ENCODE results near the gene FXYD5.

DNA sequence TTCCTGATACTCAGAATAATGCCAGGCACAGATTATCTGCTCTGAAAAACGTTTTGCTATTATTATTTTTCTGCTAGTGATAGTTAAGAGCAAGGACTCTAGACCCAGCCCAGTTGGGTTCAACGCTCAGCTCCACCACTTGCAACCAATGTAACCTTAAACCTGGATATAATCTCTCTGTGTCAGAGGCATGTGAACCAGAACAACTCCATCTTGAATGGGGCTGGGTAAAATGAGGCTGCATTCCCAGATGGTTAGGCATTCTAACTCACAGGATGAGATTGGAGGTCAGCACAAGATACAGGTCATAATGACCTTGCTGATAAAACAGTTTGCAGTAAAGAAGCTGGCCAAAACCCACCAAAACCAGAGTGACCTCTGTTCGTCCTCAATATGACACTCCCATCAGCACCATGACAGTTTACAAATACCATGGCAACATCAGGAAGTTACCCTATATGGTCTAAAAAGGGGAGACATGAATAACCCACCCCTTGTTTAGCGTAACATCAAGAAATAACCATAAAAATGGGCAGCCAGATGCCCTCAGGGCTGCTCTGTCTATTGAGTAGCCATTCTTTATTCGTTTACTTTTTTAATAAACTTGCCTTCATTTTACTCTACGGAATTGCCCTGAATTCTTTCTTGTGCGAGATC, 60.4 kb downstream of the FXYD5 start:
- TF ChIP-seq, protein P1, sequence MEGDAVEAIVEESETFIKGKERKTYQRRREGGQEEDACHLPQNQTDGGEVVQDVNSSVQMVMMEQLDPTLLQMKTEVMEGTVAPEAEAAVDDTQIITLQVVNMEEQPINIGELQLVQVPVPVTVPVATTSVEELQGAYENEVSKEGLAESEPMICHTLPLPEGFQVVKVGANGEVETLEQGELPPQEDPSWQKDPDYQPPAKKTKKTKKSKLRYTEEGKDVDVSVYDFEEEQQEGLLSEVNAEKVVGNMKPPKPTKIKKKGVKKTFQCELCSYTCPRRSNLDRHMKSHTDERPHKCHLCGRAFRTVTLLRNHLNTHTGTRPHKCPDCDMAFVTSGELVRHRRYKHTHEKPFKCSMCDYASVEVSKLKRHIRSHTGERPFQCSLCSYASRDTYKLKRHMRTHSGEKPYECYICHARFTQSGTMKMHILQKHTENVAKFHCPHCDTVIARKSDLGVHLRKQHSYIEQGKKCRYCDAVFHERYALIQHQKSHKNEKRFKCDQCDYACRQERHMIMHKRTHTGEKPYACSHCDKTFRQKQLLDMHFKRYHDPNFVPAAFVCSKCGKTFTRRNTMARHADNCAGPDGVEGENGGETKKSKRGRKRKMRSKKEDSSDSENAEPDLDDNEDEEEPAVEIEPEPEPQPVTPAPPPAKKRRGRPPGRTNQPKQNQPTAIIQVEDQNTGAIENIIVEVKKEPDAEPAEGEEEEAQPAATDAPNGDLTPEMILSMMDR (IDR thresholded peaks at IDR 0.05) = no peak
- no peak for TF ChIP-seq POLR2A (IDR thresholded peaks at IDR 0.05)

Data from body of pancreas (tissue), 4 donors.